DOHH2 (cell line): ENCODE data around the gene PRELID2.

ENCODE experiments used
- H3F3A ChIP-seq: fragments of 200-600 bp; sonication (generic), shearing (Covaris generic); 2 replicates; pipeline ENCODE4 v1.6.0; 2016; ENCODE audit warnings: antibody characterized with exemption, mild to moderate bottlenecking; ENCODE audit not compliant: control insufficient read depth, insufficient read depth
- H3K27ac ChIP-seq: fragments of 200-600 bp; sonication (generic); 2 replicates; pipeline ENCODE4 v1.5.1; 2014; ENCODE audit warnings: low read depth, mild to moderate bottlenecking, low read length, moderate library complexity
- H3K27me3 ChIP-seq: fragments of 200-600 bp; sonication (generic); 2 replicates; pipeline ENCODE4 v1.6.1; 2014; ENCODE audit warnings: mild to moderate bottlenecking, low read length, mixed read lengths; ENCODE audit not compliant: control insufficient read depth
- H3K36me3 ChIP-seq: fragments of 200-600 bp; sonication (generic); 2 replicates; pipeline ENCODE4 v1.6.1; 2014; ENCODE audit warnings: mild to moderate bottlenecking, low read length, moderate library complexity, mixed read lengths; ENCODE audit not compliant: control insufficient read depth
- H3K4me1 ChIP-seq: fragments of 200-600 bp; sonication (generic); 2 replicates; pipeline ENCODE4 v1.6.1; 2014; ENCODE audit warnings: mild to moderate bottlenecking, low read length, mixed read lengths; ENCODE audit not compliant: control insufficient read depth
- H3K4me2 ChIP-seq: fragments of 200-600 bp; sonication (generic); 2 replicates; pipeline ENCODE4 v1.6.0; 2014; ENCODE audit warnings: mild to moderate bottlenecking, low read length, moderate library complexity
- H3K4me3 ChIP-seq: fragments of 200-600 bp; sonication (generic); 2 replicates; pipeline ENCODE4 v1.5.1; 2014; ENCODE audit warnings: mild to moderate bottlenecking, low read length, mixed read lengths
- H3K79me2 ChIP-seq: fragments of 200-600 bp; sonication (generic); 2 replicates; pipeline ENCODE4 v1.6.1; 2014; ENCODE audit warnings: mild to moderate bottlenecking, low read length, mixed read lengths; ENCODE audit not compliant: control insufficient read depth
- H3K9me2 ChIP-seq: fragments of 200-600 bp; sonication (generic); replicated peaks from 2 replicates; pipeline ENCODE4 v1.6.1; 2014; ENCODE audit warnings: mild to moderate bottlenecking, low read length, mixed read lengths; ENCODE audit not compliant: control insufficient read depth
- H3K9me3 ChIP-seq: fragments of 200-600 bp; sonication (generic); 2 replicates; pipeline ENCODE4 v1.6.1; 2014; ENCODE audit warnings: antibody characterized with exemption, low read length, mixed read lengths; ENCODE audit not compliant: control insufficient read depth, insufficient read depth
- H4K20me1 ChIP-seq: fragments of 200-600 bp; sonication (generic); 2 replicates; pipeline ENCODE4 v1.6.0; 2014; ENCODE audit warnings: low read depth, mild to moderate bottlenecking, antibody characterized with exemption, low read length, moderate library complexity; ENCODE audit not compliant: control insufficient read depth, insufficient read depth
- CTCF ChIP-seq: fragments of 200-600 bp; sonication (generic); IDR thresholded peaks from one replicate; pipeline ENCODE4 v1.5.1; 2014; ENCODE audit warnings: antibody characterized with exemption, mild to moderate bottlenecking, low read depth, low read length; ENCODE audit not compliant: poor library complexity, severe bottlenecking
- EZH2phosphoT487 ChIP-seq: fragments of 200-600 bp; sonication (generic); IDR thresholded peaks from 2 replicates; pipeline ENCODE4 v1.6.1; 2017; ENCODE audit warnings: borderline replicate concordance, mild to moderate bottlenecking, antibody characterized with exemption, low read length, moderate library complexity, mixed read lengths

PRELID2 gene

GRCh38 chr5:145830594-145830993, 4.5 kb downstream of the PRELID2 start:
- no peaks in the 10 kb centered on the region for H3K27me3 ChIP-seq
- no peak overlapping the region for H3K4me2 ChIP-seq
- TF ChIP-seq CTCF, result no peak
- TF ChIP-seq EZH2phosphoT487, result no peak
- H3F3A ChIP-seq, result no peaks in the 10 kb centered on the region
- H3K9me2 ChIP-seq, result no peaks in the 10 kb centered on the region
- no peak overlapping the region for H3K27ac ChIP-seq
- no peaks in the 10 kb centered on the region for H4K20me1 ChIP-seq
- no peak overlapping the region for H3K4me3 ChIP-seq
- peaks cover 3% of the 10 kb centered on the region; the same call in 1 of the 2 replicates for H3K79me2 ChIP-seq
- H3K36me3 ChIP-seq, result no peaks in the 10 kb centered on the region
- H3K9me3 ChIP-seq, result no peaks in the 10 kb centered on the region
- peaks cover 4% of the 10 kb centered on the region; the same call in 1 of the 2 replicates for H3K4me1 ChIP-seq

- no peaks in the 10 kb centered on the region for H3F3A ChIP-seq
- H3K4me3 ChIP-seq, result no peak overlapping the region
- no peaks in the 10 kb centered on the region for H3K9me2 ChIP-seq
- H3K9me3 ChIP-seq, result no peaks in the 10 kb centered on the region
- no peak overlapping the region for H3K27ac ChIP-seq
- H3K27me3 ChIP-seq, result no peaks in the 10 kb centered on the region
- TF ChIP-seq CTCF (no peak), EZH2phosphoT487 (no peak)
- no peaks in the 10 kb centered on the region for H3K36me3 ChIP-seq
- H3K4me2 ChIP-seq, result no peak overlapping the region
- H3K79me2 ChIP-seq, result peaks cover 3% of the 10 kb centered on the region; the same call in 1 of the 2 replicates
- H3K4me1 ChIP-seq, result 0 out of 2 replicates have a peak, but pooled peaks cover 4% of the 10 kb centered on the region
- H4K20me1 ChIP-seq, result no peaks in the 10 kb centered on the region
These were observed 5.3 kb downstream of the PRELID2 start for GRCh38 chr5:145829708-145830361.

DNA sequence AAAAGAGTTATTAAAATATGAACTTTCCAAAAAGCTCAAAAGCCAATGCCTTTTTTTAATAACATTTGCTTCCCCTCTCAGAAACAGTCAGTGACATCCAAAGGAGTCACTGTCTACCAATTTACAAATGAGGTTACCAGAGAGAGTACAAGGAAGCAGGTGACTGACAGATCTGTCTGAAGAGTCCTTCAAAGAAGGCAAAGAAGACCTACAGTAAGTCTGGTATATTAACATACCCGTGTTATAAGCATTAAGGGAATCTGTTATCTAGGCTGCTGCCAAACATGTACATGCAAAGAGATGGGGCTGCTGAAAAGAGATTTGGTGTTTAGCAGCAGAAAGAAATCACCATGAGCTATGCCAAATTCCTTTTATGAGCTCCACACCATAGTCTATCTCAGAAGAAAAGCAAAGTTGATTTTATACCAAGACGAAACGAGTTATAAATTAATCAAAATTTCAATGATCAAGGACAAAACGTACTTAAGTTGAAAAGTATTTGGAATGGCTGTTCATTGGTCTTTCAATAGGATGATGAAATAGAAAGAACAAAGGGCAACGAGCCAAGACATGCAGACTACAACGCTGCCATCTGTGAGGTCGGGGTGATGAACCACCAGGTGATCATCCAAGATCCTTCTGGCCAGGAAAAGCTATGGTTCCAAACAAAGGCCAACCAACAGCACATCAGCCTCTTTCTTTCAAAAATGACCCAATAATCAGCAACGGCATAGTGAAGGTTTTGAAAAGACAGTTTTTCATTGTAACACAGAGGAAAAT, 8.1 kb downstream of the PRELID2 start:
- H3F3A ChIP-seq, result no peaks in the 10 kb centered on the region
- H3K9me3 ChIP-seq, result no peaks in the 10 kb centered on the region
- no peaks in the 10 kb centered on the region for H3K79me2 ChIP-seq
- H3K4me1 ChIP-seq, result no peaks in the 10 kb centered on the region
- no peaks in the 10 kb centered on the region for H3K27me3 ChIP-seq
- H3K9me2 ChIP-seq, result no peaks in the 10 kb centered on the region
- TF ChIP-seq CTCF (no peak), EZH2phosphoT487 (no peak)
- no peaks in the 10 kb centered on the region for H4K20me1 ChIP-seq
- no peak overlapping the region for H3K4me2 ChIP-seq
- H3K27ac ChIP-seq, result no peak overlapping the region
- no peak overlapping the region for H3K4me3 ChIP-seq
- no peaks in the 10 kb centered on the region for H3K36me3 ChIP-seq
